Left cardiac atrium (tissue), 4 donors: Measurements from ENCODE around the gene CENPS. TPM values are rescaled to one million over a fixed set of nuclear protein-coding genes. Genes with fewer than 3 reads are reported as not detected.
A peak's percentile ranks its signal among the peaks of the same experiment; 100 is the strongest.
"Not testable (repeated sequence)": the region's sequence is repeated elsewhere in the genome, so short reads cannot be mapped to it uniquely, and the experiment has no call there.

Experiments used
- ATAC-seq, 2 donors: fragments of 200-7000 bp; cut with Tn5 transposase; one replicate each; pipeline ENCODE4 v1.9.1; 2020; ENCODE audit warnings: mild to moderate bottlenecking in 2 of 2, moderate library complexity in 2 of 2
- DNase-seq: peaks from one replicate; pipeline ENCODE4 v3.0.0-alpha.2; 2020
- intact Hi-C, 2 donors: fragments of 100-400 bp; cut with DNase I; formaldehyde crosslinking; loops; one replicate each; pipeline versions ENCODE4 v1.14.1 to v1.15.1; 2022 to 2023
- total RNA-seq, 2 donors: library from RNA; stranded (reverse); fragmentation: NEBNext Ultra II Directional; extraction: Animal tissue kit (Norgen Biotek cat#: 25700); gene quantifications; one replicate each; pipeline ENCODE4 v1.2.1, GENCODE V29; 2021
- donor health status: DM: no; HTN: yes; CAD: no.
- donor health status: DM: no; HTN: yes; CAD: no; lungs with severe emphysema.
- donor health status: DM: yes; HTN: yes; CAD: no.
- donor health status: Dilated cardiomyopathy.

Gene CENPS
- total RNA-seq, 2 donors from 2014 or later, result 4.1 to 5.0 TPM

DNA sequence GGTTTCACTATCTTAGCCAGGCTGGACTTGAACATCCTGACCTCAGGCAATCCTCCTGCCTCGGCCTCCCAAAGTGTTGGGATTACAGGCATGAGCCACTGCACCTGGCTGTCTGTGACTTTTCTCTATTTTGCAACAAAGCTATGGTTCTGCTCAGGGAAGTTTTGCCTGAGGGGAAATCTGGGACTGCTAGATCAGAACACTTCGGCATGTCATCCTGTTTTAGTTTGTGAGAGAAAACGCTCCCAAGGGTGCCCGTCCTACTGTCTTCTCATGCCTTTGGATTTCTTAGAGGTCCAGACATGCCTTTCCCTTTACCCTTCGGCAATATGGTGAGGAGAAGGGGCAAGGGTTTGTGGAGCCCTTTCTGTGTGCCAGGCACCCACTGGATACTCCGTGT lies 14.0 kb downstream of the CENPS start:
- intact Hi-C loops, result no loop called here
- ATAC-seq (no peak), DNase-seq (no peak)

- no peak for ATAC-seq
- intact Hi-C loops, result no loop called here
- DNase-seq, result no peak
These were observed 14.7 kb downstream of the CENPS start for GRCh38 chr1:10444795-10445397.

- DNase-seq, result no peak
- no peak for ATAC-seq
- intact Hi-C loops, result no loop called here
These were observed 16.7 kb downstream of the CENPS start for GRCh38 chr1:10446790-10447422.

DNA sequence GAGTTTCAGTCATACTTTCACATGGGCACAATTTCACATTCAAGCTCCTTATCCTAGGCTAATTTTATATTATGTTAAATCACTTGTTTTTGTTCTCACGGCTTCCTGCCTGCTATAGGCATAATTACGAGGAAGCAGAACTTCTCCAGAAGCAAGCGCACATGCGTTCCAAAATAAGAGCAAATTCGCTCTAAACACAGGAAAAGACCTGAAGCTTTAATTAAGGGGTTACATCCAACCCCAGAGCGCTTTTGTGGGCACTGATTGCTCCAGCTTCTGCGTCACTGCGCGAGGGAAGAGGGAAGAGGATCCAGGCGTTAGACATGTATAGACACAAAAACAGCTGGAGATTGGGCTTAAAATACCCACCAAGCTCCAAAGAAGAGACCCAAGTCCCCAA lies 19.5 kb downstream of the CENPS start, which contains the start of gene CORT:
Gene CORT (plus strand): TSS at position 281 of the 400 bp plus-strand sequence. CDS start 193 bp downstream, outside the sequence.
- intact Hi-C loops, result no loop called here
- no peak for ATAC-seq
- DNase-seq, result no peak

DNA sequence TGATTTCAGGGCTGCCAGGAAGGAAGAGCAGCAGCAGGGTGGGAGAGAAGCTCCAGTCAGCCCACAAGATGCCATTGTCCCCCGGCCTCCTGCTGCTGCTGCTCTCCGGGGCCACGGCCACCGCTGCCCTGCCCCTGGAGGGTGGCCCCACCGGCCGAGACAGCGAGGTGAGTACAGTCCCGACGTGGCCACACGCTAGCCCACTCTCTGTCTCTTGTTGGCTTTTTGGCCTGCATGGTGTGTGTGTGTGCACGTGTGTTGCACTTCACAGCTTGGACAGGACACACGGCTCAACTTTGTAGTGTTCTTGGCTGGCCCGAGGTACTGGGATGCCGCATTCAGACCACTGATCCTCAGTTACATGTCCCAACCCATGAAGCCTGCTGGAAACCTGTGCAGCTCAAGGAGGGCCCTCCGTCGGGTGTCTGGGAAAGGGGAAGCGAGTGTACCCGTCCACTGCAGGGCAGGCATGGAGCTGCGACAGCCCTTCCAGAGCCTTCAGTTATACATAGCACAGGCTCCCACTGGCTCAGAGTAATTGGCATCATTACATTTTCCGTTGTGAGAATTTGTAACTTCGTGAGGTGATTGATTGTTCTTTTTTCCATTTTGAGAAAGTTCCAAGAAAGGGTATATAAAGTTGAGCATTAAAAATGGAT lies 20.1 kb downstream of the CENPS start:
- no peak for DNase-seq
- intact Hi-C loops, result no loop called here

DNA sequence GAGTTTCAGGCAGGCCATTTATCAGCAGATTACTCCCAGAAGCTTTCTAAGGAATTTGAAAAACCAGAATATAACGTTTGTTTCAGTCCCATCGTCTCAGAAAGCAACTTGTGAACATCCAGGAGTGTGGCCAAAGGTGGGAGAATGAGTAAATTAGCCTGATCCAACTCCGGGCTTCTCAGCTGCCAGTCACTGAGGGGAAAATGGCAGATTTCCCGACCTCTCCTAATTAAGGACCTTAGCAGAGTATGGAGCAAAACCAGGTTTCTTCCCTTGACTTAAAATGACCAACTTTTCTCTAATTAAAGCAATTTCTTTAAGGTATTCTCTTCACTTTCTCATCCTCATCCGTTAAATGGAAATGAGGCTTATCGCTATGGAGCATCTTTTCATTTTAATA lies 20.6 kb downstream of the CENPS start:
- intact Hi-C loops, result no loop called here
- ATAC-seq (no peak), DNase-seq (no peak)

More for the DNA sequence above, 20.1 kb downstream of the CENPS start:
- no peak for ATAC-seq

GRCh38 chr1:10451287-10451686 lies 21.1 kb downstream of the CENPS start:
- peak in 1 of 2 donors; percentile 36 for ATAC-seq
- intact Hi-C loops, result no loop called here
- no peak for DNase-seq

DNA sequence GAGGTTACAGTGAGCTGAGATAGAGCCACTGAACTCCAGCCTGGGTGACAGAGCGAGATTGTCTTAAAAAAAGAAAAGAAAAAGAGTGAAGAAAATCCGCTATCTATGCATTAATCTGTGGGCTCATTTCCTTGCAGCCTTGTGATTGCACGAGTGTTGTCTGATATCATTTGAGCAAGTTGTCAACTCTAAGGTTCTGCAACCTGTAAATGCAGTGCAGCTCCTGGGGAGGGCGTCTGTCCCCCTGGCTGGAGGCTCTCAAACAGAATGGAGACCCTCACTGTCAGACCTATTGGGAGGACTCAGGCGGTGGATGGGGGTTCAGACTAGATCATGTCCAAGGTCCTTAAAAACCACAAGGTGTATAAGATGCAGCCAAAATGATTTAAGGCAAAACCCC lies 25.8 kb downstream of the CENPS start:
- DNase-seq (no peak), ATAC-seq (no peak)
- intact Hi-C loops, result no loop called here

DNA sequence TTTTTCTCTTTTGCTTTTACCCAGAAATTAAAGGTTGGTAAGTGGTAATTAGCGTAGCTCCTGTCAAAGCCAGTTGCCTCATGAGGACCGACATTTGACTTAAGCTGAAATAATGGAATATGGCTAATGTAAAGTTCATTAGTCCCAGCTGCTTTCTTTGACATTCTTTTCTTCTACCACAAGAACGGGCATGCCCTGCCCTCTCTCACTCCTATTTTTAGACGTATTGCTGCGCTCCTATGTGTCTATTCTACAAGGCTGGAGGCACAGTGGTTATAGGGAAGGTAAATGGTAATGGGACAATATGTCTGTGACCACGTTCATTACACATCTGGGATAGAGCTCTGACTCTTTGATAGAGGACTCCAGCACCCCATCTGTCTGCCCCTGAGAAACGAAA lies 26.4 kb downstream of the CENPS start:
- intact Hi-C loops, result no loop called here
- DNase-seq, result no peak
- ATAC-seq, result peak in 1 of 2 donors; percentile 21

- ATAC-seq, intact Hi-C loops, DNase-seq: not testable (repeated sequence)
These were observed 27.2 kb downstream of the CENPS start for GRCh38 chr1:10457462-10457861.

DNA sequence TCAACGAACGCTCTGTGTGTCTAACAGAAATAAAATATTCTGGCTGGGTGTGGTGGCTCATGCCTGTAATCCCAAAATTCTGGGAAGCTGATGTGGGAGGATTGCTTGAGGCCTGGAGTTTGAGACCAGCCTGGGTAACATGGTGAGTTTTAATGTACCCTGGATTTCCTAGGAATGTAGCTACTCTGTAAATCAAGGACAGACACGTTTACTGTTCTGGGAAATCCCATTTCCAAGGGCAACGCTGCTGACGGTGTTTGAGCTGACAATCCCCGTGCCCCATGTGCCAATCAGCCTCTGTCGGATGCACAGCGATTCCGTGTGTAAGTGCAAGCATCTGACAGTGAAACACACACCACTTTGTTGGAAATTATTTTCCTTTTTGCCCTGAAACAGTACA lies 27.6 kb downstream of the CENPS start:
- intact Hi-C loops, result no loop called here
- ATAC-seq (no peak), DNase-seq (no peak)

GRCh38 chr1:10459184-10459583 lies 29.0 kb downstream of the CENPS start:
- peak; percentile 38 to 89 for ATAC-seq
- intact Hi-C loops, result no loop called here
- no peak for DNase-seq

DNA sequence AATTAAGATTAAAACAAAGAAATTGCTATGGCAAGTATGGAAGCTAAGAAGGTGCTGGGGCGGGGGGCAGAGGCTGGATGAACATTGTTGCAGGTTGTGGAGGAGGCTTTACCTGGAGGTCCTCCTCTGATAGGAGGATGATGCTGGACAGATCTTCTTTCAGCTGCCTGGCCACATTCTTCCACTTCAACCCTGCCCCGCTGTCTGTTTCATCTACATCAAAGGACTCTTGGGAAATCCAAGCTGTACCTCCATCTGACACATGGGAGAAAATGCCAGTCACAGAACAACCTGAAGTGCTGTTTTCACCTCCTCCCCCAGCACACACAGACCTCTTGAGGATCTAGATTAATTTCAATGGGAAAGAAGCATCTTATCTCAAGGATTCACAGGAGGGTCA lies 36.8 kb downstream of the CENPS start:
- no peak for ATAC-seq
- no peak for DNase-seq
- intact Hi-C loops, result no loop called here

DNA sequence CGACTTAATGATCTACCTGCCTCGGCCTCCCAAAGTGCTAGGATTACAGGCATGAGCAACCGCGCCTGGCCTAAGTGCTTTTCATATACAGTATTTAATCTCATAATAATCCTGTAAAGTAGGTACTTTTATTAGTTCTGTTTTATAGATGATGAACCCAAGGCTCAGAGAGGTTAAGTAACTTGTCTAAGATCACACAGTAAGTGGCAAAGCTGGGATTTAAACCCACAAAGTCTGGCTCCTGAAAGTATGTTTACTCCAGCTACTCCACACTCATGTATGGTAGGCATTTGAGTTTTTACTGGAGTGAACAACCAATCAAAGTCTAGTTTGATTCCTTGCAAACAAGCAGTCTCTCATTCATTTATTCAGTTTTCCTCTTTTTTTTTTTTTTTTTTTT lies 39.8 kb downstream of the CENPS start:
- intact Hi-C loops, result no loop called here
- ATAC-seq (no peak), DNase-seq (no peak)

- intact Hi-C loops, result no loop called here
- DNase-seq (no peak), ATAC-seq (no peak)
These were observed 41.4 kb downstream of the CENPS start for GRCh38 chr1:10471411-10472219.

GRCh38 chr1:10472220-10473144 lies 42.2 kb downstream of the CENPS start, which contains the start of gene DFFA:
Gene DFFA (minus strand): TSS chr1:10472529. CDS start chr1:10472458, 71 bp downstream.
- ATAC-seq, result peak; percentile 90 to 93

GRCh38 chr1:10473145-10473765 lies 43.0 kb downstream of the CENPS start:
- DNase-seq, result no peak
- no peak for ATAC-seq
- intact Hi-C loops, result no loop called here

More at GRCh38 chr1:10472220-10473144, 42.2 kb downstream of the CENPS start, which contains the start of gene DFFA:
- intact Hi-C loops, result no loop called here
- DNase-seq, result peak; percentile 95

- DNase-seq, intact Hi-C loops, ATAC-seq: not testable (repeated sequence)
These were observed 44.0 kb downstream of the CENPS start for GRCh38 chr1:10474309-10474612.
